Loucy (cell line): ENCODE data around the gene ERP27.

Experiments used
- H2AFZ ChIP-seq: fragments of 200-600 bp; sonication (generic); 2 replicates; pipeline ENCODE4 v1.6.0; 2016; ENCODE audit warnings: antibody characterized with exemption, mild to moderate bottlenecking, low read length, moderate library complexity
- H3F3A ChIP-seq: fragments of 200-600 bp; 2 replicates; pipeline ENCODE4 v1.6.0; 2016; ENCODE audit warnings: antibody characterized with exemption, low read depth, mild to moderate bottlenecking
- H3K27me3 ChIP-seq: fragments of 200-600 bp; sonication (generic); 2 replicates; pipeline ENCODE4 v1.6.1; 2014; ENCODE audit warnings: low read length, mild to moderate bottlenecking; ENCODE audit not compliant: insufficient read depth, poor library complexity, severe bottlenecking
- H3K36me3 ChIP-seq: fragments of 200-600 bp; sonication (generic); 2 replicates; pipeline ENCODE4 v1.6.1; 2016; ENCODE audit warnings: low read length; ENCODE audit not compliant: insufficient read depth
- H3K4me1 ChIP-seq: fragments of 200-600 bp; sonication (generic); 2 replicates; pipeline ENCODE4 v1.5.1; 2014; ENCODE audit warnings: low read length, mild to moderate bottlenecking; ENCODE audit not compliant: insufficient read depth, poor library complexity, severe bottlenecking
- H3K4me2 ChIP-seq: fragments of 200-600 bp; sonication (generic); 2 replicates; pipeline ENCODE4 v1.6.0; 2014; ENCODE audit warnings: antibody characterized with exemption, low read length, low read depth, mild to moderate bottlenecking; ENCODE audit not compliant: poor library complexity, severe bottlenecking
- H3K4me3 ChIP-seq: fragments of 200-600 bp; sonication (generic); 2 replicates; pipeline ENCODE4 v1.5.1; 2014; ENCODE audit warnings: low read length, mild to moderate bottlenecking, mixed read lengths; ENCODE audit not compliant: poor library complexity, severe bottlenecking
- H3K79me2 ChIP-seq: fragments of 200-600 bp; sonication (generic); 2 replicates; pipeline ENCODE4 v1.6.1; 2014; ENCODE audit warnings: low read length; ENCODE audit not compliant: insufficient read depth
- H3K9ac ChIP-seq: fragments of 200-600 bp; sonication (generic); 2 replicates; pipeline ENCODE4 v1.6.0; 2014; ENCODE audit warnings: mild to moderate bottlenecking, low read depth, low read length, moderate library complexity; ENCODE audit not compliant: poor library complexity, severe bottlenecking
- H3K9me2 ChIP-seq: fragments of 200-600 bp; sonication (generic); replicated peaks from 2 replicates; pipeline ENCODE4 v1.6.1; 2016; ENCODE audit warnings: low read depth, low read length, mixed read lengths
- H3K9me3 ChIP-seq: fragments of 200-600 bp; sonication (generic); 2 replicates; pipeline ENCODE4 v1.6.1; 2014; ENCODE audit warnings: mild to moderate bottlenecking, antibody characterized with exemption, low read length, low read depth; ENCODE audit not compliant: insufficient read depth
- H4K20me1 ChIP-seq: fragments of 200-600 bp; sonication (generic); 2 replicates; pipeline ENCODE4 v1.6.0; 2014; ENCODE audit warnings: antibody characterized with exemption, low read length, mild to moderate bottlenecking; ENCODE audit not compliant: insufficient read depth, poor library complexity, severe bottlenecking
- CTCF ChIP-seq: fragments of 200-600 bp; sonication (generic); conservative IDR thresholded peaks from 2 replicates; pipeline ENCODE4 v1.5.1; 2014; ENCODE audit warnings: mild to moderate bottlenecking, antibody characterized with exemption, low read length
- EZH2phosphoT487 ChIP-seq: fragments of 200-600 bp; IDR thresholded peaks from 2 replicates; pipeline ENCODE4 v1.6.1; 2018; ENCODE audit warnings: antibody characterized with exemption, mild to moderate bottlenecking, moderate library complexity, borderline replicate concordance

The ERP27 gene

GRCh38 chr12:14984766-14985285 lies 46.5 kb upstream of the ERP27 start:
- Histone ChIP-seq H3F3A (no peaks in the 10 kb centered on the region), H3K9me3 (no peaks in the 10 kb centered on the region), H3K27me3 (no peaks in the 10 kb centered on the region), H3K9ac (no peak overlapping the region), H2AFZ (peak overlapping the region; percentile 47; the same call in 1 of the 2 replicates), H3K9me2 (no peaks in the 10 kb centered on the region), H3K4me2 (no peak overlapping the region), H4K20me1 (no peaks in the 10 kb centered on the region), H3K36me3 (no peaks in the 10 kb centered on the region), H3K79me2 (no peaks in the 10 kb centered on the region), H3K4me3 (no peak overlapping the region), H3K4me1 (peaks cover 44% of the 10 kb centered on the region)
- no peak for TF ChIP-seq EZH2phosphoT487
- TF ChIP-seq CTCF = no peak

- H3K4me3 ChIP-seq = no peak overlapping the region
- no peaks in the 10 kb centered on the region for H3K79me2 ChIP-seq
- no peaks in the 10 kb centered on the region for H3K27me3 ChIP-seq
- peaks cover 52% of the 10 kb centered on the region for H3K4me1 ChIP-seq
- H2AFZ ChIP-seq = peak overlapping the region; percentile 24; the same call in 1 of the 2 replicates
- TF ChIP-seq EZH2phosphoT487 (no peak), CTCF (no peak)
- H3F3A ChIP-seq = no peaks in the 10 kb centered on the region
- H4K20me1 ChIP-seq = no peaks in the 10 kb centered on the region
- H3K36me3 ChIP-seq = no peaks in the 10 kb centered on the region
- H3K9me2 ChIP-seq = no peaks in the 10 kb centered on the region
- H3K4me2 ChIP-seq = no peak overlapping the region
- H3K9ac ChIP-seq = no peak overlapping the region
- H3K9me3 ChIP-seq = no peaks in the 10 kb centered on the region
Measured at GRCh38 chr12:14984036-14984435, 45.7 kb upstream of the ERP27 start.

- no peaks in the 10 kb centered on the region for H4K20me1 ChIP-seq
- no peaks in the 10 kb centered on the region for H3K79me2 ChIP-seq
- H3K36me3 ChIP-seq = no peaks in the 10 kb centered on the region
- no peaks in the 10 kb centered on the region for H3K9me2 ChIP-seq
- H3K9ac ChIP-seq = peak overlapping the region; percentile 25
- no peaks in the 10 kb centered on the region for H3F3A ChIP-seq
- peaks cover 59% of the 10 kb centered on the region for H3K4me1 ChIP-seq
- peak overlapping the region; percentile 63 for H2AFZ ChIP-seq
- peak overlapping the region; percentile 23 for H3K4me2 ChIP-seq
- TF ChIP-seq CTCF (no peak), EZH2phosphoT487 (no peak)
- H3K4me3 ChIP-seq = peak overlapping the region; percentile 2
- H3K27me3 ChIP-seq = no peaks in the 10 kb centered on the region
- H3K9me3 ChIP-seq = no peaks in the 10 kb centered on the region
Measured at GRCh38 chr12:14982991-14983390, 44.7 kb upstream of the ERP27 start.
